ENCODE data around the gene HFM1.

The HFM1 gene

GRCh38 chr1:91226741-91227140 lies 177.9 kb downstream of the HFM1 start:
- no peak for DNase-seq

GRCh38 chr1:91224878-91225277 lies 179.8 kb downstream of the HFM1 start:
- DNase-seq = no peak

DNA sequence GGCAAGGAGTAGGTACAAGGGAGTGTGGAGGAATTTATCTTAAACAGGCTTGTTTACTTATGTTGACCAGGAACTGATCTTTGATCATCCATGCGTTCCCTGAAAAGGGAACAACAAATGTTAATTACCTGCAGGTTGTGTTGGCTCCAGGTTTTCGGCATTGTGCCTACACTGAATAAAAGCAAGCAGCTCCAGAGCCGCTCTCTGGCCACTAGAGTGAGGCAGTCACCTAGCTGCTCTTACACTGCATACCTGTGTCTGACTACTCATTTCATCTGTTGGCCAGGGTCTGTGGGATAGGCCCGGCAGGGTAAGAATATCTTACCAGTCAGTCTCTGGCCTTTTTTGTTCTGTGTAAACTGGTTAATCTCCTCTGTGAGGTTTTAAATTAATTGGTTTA lies 183.6 kb downstream of the HFM1 start:
- no peak for DNase-seq

- DNase-seq = no peak
Observed at GRCh38 chr1:91217911-91218310, 186.7 kb downstream of the HFM1 start.

All from NCI-H345 (cell line).